ENCODE results near the gene HCRTR1. TPM values are rescaled to one million over a fixed set of nuclear protein-coding genes. Genes with fewer than 3 reads are reported as not detected.
"Not testable (repeated sequence)": the region's sequence is repeated elsewhere in the genome, so short reads cannot be mapped to it uniquely, and the experiment has no call there.

The HCRTR1 gene
- total RNA-seq, 1 donor from 2014 or later: 1.2 TPM

- no peak for DNase-seq
These were observed 35.4 kb upstream of the HCRTR1 start for GRCh38 chr1:31581821-31582810.

GRCh38 chr1:31583082-31583994 lies 34.2 kb upstream of the HCRTR1 start:
- no peak for DNase-seq

- DNase-seq: peak; percentile 81
These were observed 33.3 kb upstream of the HCRTR1 start for GRCh38 chr1:31583995-31584868.

GRCh38 chr1:31584869-31585735 lies 32.4 kb upstream of the HCRTR1 start:
- DNase-seq: no peak

GRCh38 chr1:31585736-31586365 lies 31.6 kb upstream of the HCRTR1 start:
- DNase-seq: no peak

GRCh38 chr1:31586376-31587327 lies 30.8 kb upstream of the HCRTR1 start:
- DNase-seq: no peak

- DNase-seq: not testable (repeated sequence)
These were observed 30.2 kb upstream of the HCRTR1 start for GRCh38 chr1:31587328-31587699.

GRCh38 chr1:31587720-31588423 lies 29.6 kb upstream of the HCRTR1 start:
- DNase-seq: peak; percentile 87

GRCh38 chr1:31588751-31589515 lies 28.6 kb upstream of the HCRTR1 start:
- DNase-seq: peak; percentile 67

- DNase-seq: no peak
These were observed 25.9 kb upstream of the HCRTR1 start for GRCh38 chr1:31591425-31592093.

- no peak for DNase-seq
These were observed 25.4 kb upstream of the HCRTR1 start for GRCh38 chr1:31592132-31592531.

GRCh38 chr1:31593136-31593665 lies 24.3 kb upstream of the HCRTR1 start:
- DNase-seq: no peak

GRCh38 chr1:31593770-31594632 lies 23.5 kb upstream of the HCRTR1 start:
- DNase-seq: peak; percentile 91

- peak; percentile 64 for DNase-seq
These were observed 21.4 kb upstream of the HCRTR1 start for GRCh38 chr1:31595836-31596736.

- peak; percentile 90 for DNase-seq
These were observed 20.8 kb upstream of the HCRTR1 start for GRCh38 chr1:31596737-31597097.

All from dermis blood vessel endothelial cell (primary cell).